HepG2 (cell line): ENCODE measurements around the gene NABP2.
A peak's percentile ranks its signal among the peaks of the same experiment; 100 is the strongest.

Experiments
- AFF4 ChIP-seq: sonication (generic); formaldehyde crosslinking; IDR thresholded peaks from 2 replicates; pipeline ENCODE4 v1.4.0; 2020; ENCODE audit warnings: missing genetic modification reagents
- CREB1 ChIP-seq, 2 experiments: fragments of 450-650 bp in 1 of 2; IDR thresholded peaks; 2 replicates each; pipeline ENCODE4 v1.6.1; 2016 to 2017; ENCODE audit warnings: control low read depth in 1 of 2, mild to moderate bottlenecking in 1 of 2, missing compliant biosample characterization in 1 of 2, missing genetic modification characterization in 1 of 2
- CTCF ChIP-seq: sonication (generic); formaldehyde crosslinking; IDR thresholded peaks from 2 replicates; pipeline ENCODE4 v1.5.0; 2020; ENCODE audit warnings: mild to moderate bottlenecking, missing genetic modification reagents, moderate library complexity
- NFKBIZ ChIP-seq: IDR thresholded peaks from 2 replicates; pipeline ENCODE4 v1.6.1; 2018; ENCODE audit warnings: missing genetic modification reagents, missing compliant biosample characterization
- POLR2A ChIP-seq, 2 experiments: IDR thresholded peaks; 2 replicates each; pipeline ENCODE4 v1.6.1; 2011; ENCODE audit warnings: low read depth in 2 of 2, low read length in 2 of 2, mild to moderate bottlenecking in 1 of 2, moderate library complexity in 1 of 2; ENCODE audit not compliant: insufficient read depth in 1 of 2
- RFX5 ChIP-seq: IDR thresholded peaks from 2 replicates; pipeline ENCODE4 v1.6.1; 2011; ENCODE audit warnings: low read depth, low read length, improper control_type of control experiment
- SRF ChIP-seq: IDR thresholded peaks from 2 replicates; pipeline ENCODE4 v1.6.1; 2011; ENCODE audit warnings: mild to moderate bottlenecking, low read depth, low read length, moderate library complexity
- TOE1 ChIP-seq: sonication (generic); formaldehyde crosslinking; IDR thresholded peaks from 2 replicates; pipeline ENCODE4 v1.4.0; 2020; ENCODE audit warnings: mild to moderate bottlenecking, missing genetic modification reagents
- ZBTB33 ChIP-seq: sonication (generic); formaldehyde crosslinking; IDR thresholded peaks from 2 replicates; pipeline ENCODE4 v1.4.0; 2020; ENCODE audit warnings: missing genetic modification reagents
- ZNF24 ChIP-seq: fragments of 450-650 bp; IDR thresholded peaks from 2 replicates; pipeline ENCODE4 v1.6.1; 2017; ENCODE audit warnings: antibody characterized with exemption, mild to moderate bottlenecking
- ZNF274 ChIP-seq: sonication (generic); formaldehyde crosslinking; IDR thresholded peaks from 2 replicates; pipeline ENCODE4 v1.5.1; 2020; ENCODE audit warnings: mild to moderate bottlenecking, missing genetic modification reagents
- ZNF609 ChIP-seq: sonication (generic); formaldehyde crosslinking; IDR thresholded peaks from 2 replicates; pipeline ENCODE4 v1.4.0; 2020; ENCODE audit warnings: mild to moderate bottlenecking, missing genetic modification reagents, borderline replicate concordance
- ZNF703 ChIP-seq: sonication (generic); formaldehyde crosslinking; IDR thresholded peaks from 2 replicates; pipeline ENCODE4 v1.5.1; 2020; ENCODE audit warnings: missing genetic modification reagents, mild to moderate bottlenecking, moderate library complexity, borderline replicate concordance

- TF ChIP-seq CTCF (CRISPR knock-in tag) (no peak), SRF (no peak), ZNF274 (CRISPR knock-in tag) (no peak), ZNF24 (no peak), TOE1 (CRISPR knock-in tag) (no peak), AFF4 (CRISPR knock-in tag) (no peak), RFX5 (no peak), ZNF609 (CRISPR knock-in tag) (peak; percentile 57; the same call in 1 of the 2 replicates), ZBTB33 (no peak), ZNF703 (CRISPR knock-in tag) (no peak), POLR2A (IDR thresholded peaks at IDR 0.05; ENCODE audit: insufficient read depth in 1 of 2, low read depth in 2 of 2, low read length in 2 of 2) (peak; percentile 71 to 85; a peak in 3 of 4 replicates), NFKBIZ (0 out of 2 replicates have a peak, but pooled peaks have one; percentile 19), CREB1 (IDR thresholded peaks at IDR 0.05) (peak; percentile 37), CREB1 (CRISPR knock-in tag; IDR thresholded peaks at IDR 0.05) (peak; percentile 81)
These were observed 6.5 kb downstream of the NABP2 start for GRCh38 chr12:56230432-56231183.
